T-helper 9 cell (primary cell): ENCODE results near the gene PEX7.
"Not testable (repeated sequence)": the region's sequence is repeated elsewhere in the genome, so short reads cannot be mapped to it uniquely, and the experiment has no call there.

Experiments used
- DNase-seq: peaks from one replicate; pipeline ENCODE4 v3.0.0-alpha.2; 2020

PEX7 gene

DNA sequence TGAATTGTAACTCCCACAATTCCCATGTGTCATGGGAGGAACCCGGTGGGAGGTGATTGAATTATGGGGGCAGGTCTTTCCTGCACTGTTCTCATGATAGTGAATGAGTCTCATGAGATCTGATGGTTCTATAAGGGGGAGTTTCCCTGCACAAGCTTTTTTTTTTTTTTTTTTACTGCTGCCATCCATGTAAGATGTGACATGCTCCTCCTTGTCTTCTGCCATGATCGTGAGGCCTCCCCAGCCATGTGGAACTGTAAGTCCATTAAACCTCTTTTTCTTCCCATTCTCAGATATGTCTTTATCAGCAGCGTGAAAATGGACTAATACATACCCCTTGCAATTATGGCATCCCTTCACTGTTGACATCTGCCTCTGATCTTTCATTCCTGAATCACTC, 82.1 kb downstream of the PEX7 start:
- not testable (repeated sequence) for DNase-seq

DNA sequence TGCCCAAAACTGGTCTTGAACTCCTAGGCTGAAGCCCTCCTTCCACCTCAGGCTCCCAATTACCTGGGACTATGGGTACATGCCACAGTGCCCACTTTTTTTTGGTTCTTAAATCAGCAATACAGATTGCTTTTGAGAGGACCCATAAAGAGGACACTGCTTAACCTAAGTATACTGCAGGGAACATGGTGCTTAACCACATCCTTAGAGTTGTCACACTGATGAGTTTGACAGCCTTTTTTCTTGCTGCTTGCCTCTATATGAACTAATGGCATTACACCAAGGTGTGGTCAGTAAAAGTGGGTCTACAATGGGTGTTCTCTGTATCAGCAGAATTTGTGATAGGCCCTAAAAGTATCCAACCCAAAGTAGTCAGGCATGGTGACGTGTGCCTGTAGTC, 92.6 kb downstream of the PEX7 start:
- DNase-seq = no peak

DNA sequence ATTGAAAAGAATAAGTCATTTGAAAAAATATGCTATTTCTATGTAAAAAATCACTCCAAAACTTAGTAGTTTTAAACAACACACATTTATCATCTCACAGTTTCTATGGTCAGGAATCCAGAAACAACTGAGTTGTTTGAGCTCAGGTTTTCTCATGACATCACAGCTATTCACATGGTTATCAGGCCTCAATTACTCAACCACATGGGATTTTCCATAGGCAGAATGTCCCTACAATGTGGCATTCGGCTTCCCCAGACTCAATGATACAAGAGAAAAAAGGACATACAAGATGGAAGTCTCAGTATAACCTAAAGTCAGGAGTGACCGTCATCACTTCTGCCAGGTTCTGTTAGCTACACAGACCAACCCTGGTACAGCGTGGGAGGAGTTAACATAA, 96.3 kb downstream of the PEX7 start:
- no peak for DNase-seq

DNA sequence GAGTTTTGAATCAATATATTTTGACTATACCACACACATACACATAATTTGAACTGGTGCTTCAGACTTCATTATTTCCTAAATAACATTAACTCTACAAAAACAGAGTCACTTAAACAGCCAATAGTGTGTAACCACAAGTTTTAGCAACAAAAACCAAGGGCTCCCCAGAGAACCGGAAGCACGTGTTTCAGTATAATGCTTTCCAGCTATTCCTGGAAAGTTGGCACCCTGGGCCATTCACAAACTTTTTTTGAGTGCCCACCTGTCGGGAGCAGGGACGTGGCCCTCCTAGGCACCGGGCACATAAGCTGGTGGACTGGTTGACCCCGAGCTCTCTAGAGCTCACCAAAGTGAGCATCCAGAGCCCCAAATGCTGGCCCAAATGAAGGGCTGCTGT, 97.8 kb downstream of the PEX7 start:
- DNase-seq = no peak

DNA sequence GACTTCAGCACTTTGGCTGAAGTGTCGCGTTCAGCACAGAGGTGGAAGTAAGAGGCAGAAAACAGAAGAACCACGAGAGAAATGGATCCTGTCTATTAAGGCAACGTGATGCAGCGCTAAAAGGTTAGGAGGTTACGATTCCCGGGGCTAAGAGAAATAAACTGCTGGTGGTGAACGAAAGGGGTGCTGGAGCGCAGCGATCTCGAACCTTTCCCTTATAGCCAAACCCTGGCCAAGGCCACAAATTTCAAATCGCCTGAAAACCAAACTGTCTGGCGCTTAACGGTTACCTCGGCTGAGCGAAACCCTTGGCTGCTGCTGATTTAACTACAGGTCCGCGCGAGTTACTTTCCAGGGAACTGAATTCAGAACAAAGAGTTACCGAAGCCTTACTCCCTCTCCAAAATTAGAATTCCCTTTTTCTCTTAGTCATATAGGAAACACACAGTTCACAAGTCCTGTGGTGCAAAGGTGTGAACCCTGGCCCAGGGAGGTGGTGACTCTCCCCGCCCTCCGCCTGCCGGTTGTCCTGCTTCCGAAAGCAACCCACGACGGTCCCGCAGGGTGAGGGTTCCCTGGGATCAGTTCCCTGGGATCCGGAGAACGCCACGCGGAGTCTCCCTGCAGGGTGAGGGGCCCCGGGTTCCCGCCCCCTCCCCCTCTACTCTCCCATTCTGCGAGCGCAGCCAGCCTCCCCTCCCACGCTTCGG, 98.4 kb downstream of the PEX7 start:
- no peak for DNase-seq

DNA sequence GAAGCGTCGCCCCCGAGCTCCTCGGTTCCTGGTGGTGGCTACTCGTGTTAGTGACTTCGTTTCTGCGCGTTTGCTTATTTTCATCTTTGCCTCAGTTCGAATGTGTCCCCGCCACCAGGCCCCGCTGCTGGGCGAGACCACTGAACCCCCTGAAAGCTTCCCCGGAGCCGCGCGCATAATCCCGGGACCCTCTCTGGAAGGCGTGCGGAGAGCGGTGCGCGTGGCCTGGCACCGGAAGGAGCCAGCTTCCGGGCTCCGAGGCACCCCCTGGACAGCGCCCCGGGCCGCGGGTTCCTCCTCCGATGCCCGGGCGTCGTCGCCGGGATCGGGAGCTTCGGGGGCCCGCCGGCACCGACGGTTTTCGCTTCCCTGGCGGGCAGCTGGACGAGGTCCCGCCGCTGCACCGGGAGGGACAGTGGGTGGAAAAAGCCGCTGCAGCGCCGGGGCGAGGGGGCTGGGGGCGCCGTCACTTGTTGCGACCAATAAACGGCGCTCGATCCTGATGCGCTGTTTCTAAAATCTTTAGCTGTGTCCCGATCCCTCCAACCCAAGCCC, 99.1 kb downstream of the PEX7 start:
- DNase-seq = no peak

DNA sequence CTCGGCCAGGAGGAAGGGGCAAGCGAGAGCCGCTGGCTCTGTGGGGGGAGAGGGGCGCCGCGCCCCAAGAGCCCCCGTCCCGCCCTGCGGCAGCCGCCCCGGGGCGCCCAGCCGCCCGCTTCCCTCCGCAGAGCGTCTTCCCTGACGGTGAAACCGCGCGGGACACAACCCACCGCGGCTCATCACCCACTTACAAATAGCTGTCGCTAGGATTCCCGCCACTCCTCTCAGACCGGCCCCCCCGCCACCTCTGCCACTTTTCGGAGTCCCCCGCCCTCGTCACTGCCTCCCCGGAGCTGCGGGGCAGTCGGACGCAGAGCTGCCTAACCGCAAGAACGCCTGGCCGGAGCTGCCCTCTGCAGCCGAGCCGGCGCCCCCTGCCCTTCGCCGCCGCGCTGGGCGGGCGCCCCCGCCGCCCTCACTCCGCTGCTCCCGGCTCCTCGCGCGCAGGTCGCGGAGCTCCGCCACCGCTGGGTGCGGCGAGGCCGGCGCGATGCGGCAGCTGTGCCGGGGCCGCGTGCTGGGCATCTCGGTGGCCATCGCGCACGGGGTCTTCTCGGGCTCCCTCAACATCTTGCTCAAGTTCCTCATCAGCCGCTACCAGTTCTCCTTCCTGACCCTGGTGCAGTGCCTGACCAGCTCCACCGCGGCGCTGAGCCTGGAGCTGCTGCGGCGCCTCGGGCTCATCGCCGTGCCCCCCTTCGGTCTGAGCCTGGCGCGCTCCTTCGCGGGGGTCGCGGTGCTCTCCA, 99.7 kb downstream of the PEX7 start, which contains the start of gene SLC35D3:
Gene SLC35D3 (plus strand): TSS at position 366 of the 749 bp plus-strand sequence. CDS start 128 bp downstream, at position 494.
- no peak for DNase-seq

DNA sequence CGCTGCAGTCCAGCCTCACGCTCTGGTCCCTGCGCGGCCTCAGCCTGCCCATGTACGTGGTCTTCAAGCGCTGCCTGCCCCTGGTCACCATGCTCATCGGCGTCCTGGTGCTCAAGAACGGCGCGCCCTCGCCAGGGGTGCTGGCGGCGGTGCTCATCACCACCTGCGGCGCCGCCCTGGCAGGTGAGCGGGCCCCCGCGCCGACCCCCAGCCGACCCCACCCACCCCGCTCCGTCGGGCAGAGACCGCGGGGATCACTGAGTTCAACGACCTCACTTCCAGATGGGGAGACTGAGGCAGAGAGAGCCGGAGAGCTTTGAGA, 100.3 kb downstream of the PEX7 start:
- DNase-seq = no peak

GRCh38 chr6:136923116-136923953, 100.9 kb downstream of the PEX7 start:
- DNase-seq = no peak

DNA sequence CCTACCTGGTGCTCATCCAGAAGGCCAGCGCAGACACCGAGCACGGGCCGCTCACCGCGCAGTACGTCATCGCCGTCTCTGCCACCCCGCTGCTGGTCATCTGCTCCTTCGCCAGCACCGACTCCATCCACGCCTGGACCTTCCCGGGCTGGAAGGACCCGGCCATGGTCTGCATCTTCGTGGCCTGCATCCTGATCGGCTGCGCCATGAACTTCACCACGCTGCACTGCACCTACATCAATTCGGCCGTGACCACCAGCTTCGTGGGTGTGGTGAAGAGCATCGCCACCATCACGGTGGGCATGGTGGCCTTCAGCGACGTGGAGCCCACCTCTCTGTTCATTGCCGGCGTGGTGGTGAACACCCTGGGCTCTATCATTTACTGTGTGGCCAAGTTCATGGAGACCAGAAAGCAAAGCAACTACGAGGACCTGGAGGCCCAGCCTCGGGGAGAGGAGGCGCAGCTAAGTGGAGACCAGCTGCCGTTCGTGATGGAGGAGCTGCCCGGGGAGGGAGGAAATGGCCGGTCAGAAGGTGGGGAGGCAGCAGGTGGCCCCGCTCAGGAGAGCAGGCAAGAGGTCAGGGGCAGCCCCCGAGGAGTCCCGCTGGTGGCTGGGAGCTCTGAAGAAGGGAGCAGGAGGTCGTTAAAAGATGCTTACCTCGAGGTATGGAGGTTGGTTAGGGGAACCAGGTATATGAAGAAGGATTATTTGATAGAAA, 101.7 kb downstream of the PEX7 start:
- DNase-seq = no peak

GRCh38 chr6:136926383-136926782, 104.0 kb downstream of the PEX7 start:
- DNase-seq = no peak

DNA sequence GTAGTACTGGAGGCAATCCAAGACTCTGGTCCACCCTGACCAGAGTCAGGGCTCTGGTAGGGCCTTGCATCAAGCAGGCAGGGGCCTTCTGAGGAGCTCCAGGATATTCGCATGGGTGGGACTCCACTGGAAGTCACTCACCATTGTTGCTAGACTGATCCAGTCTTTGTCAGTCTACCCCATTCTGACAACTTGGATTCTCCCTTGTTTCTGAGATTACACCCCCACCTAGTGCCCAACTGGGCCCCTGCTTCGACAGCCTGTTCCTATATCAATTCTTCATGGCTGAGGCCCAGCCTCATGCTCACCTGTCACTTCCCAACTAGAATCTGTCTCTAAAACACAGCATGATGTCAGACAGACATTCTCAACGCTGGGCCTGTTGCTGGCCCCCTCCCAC, 104.9 kb downstream of the PEX7 start:
- no peak for DNase-seq

GRCh38 chr6:136930528-136930927, 108.1 kb downstream of the PEX7 start:
- DNase-seq = no peak

DNA sequence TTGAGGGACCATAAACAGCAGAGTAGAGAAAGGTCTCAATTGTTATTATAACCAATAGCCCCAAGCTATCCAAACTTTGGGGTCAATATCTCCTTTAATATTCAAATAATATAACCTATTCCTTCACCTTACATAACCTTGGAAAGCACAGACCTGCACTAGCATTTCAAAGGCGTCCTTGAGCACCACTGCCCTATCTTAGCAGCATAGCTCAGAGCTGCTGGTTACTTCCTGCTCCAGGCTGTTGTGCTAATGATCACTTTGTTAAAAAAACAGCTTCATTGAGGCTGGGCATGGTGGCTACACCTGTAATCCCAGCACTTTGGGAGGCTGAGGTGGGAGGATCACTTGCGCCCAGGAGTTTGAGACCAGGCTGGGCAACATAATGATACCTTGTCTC, 110.2 kb downstream of the PEX7 start:
- DNase-seq = no peak

DNA sequence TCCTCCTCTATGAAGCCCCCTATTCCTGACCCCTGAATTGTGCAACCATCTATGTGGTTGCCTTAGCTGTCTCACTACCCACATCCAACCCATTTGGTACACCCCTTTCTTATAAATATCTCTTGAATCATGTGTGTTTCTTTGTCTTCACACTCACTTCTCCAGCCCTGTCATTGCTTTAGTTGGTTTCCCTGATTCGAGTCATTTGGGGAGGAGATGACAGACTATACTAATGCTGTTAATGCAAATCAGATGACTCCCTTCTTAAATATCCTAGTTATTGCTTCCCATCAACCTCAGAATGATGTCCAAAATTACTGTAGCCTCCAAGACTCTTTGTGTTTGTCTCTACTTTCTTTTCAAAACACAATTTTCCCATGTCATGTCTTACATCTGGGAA, 122.7 kb downstream of the PEX7 start:
- DNase-seq = no peak

DNA sequence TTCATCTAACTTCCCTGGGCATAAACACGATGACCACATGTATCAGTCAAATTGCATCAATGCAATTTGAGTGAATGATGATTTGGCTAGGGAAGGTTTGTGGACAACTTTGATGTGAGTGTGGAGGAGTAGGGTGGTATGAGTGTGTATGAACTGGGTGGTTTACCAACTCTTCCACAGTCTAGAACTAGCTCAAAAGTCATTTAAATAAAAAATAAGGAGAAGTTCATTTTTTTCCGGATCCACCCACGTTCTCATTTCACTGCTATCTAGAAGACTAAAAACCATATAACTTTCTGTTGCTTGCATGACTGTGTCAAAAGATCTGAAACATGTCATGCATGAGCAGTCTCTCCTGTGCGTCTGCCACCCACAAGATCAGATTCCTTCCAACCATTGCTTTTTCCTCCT, 123.3 kb downstream of the PEX7 start:
- DNase-seq = no peak

GRCh38 chr6:136947037-136947436, 124.6 kb downstream of the PEX7 start:
- no peak for DNase-seq

DNA sequence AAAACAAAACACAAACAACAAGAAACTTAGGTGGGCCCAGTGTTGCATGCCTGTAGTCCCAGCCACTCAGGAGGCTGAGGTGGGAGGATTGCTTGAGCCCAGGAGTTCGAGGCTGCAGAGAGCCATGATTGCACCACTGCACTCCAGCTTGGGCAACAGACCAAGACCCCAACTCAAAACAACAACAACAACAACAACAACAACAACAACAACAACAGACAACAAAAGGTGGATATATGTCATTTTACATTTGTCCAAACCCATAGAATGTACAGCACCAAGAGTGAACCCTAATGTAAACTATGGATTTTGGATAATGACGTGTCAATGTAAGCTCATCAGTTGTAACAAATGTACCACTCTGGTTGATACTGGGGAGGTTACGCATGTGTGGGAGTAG, 127.6 kb downstream of the PEX7 start:
- not testable (repeated sequence) for DNase-seq

GRCh38 chr6:136950436-136951126, 128.2 kb downstream of the PEX7 start:
- DNase-seq = no peak

DNA sequence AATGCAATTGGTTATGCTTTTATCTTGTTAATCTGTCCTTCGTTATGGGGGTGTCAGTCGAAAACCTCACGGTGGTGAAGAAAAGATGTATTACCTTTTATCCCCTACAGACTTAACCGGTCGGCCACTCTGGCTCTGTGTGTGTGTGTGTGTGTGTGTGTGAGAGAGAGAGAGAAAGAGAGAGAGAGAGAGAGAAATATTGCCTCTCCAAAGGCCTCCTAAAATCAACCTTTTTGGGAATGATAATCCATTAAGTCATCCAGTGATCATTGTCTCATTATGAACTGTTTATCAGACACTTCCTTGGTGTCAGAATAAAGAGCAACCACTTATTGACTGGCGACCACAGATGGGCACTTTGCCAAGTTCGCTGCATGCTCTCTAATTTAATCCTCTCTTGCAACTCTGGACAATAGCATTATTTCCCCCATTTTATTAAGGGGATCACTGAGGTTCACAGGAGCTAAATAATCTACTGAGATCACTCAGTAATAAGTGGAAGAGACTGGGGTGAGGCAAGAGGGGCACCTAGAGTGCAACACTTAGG, 130.4 kb downstream of the PEX7 start:
- DNase-seq = no peak

- no peak for DNase-seq
Measured at GRCh38 chr6:136955123-136955522, 132.7 kb downstream of the PEX7 start.
